Measurements from ENCODE around the gene TRUB2. TPM values are rescaled to one million over a fixed set of nuclear protein-coding genes. Genes with fewer than 3 reads are reported as not detected.
"Not testable (repeated sequence)": the region's sequence is repeated elsewhere in the genome, so short reads cannot be mapped to it uniquely, and the experiment has no call there.

The TRUB2 gene
- total RNA-seq, 1 donor from 2014 or later: 10.2 TPM

DNA sequence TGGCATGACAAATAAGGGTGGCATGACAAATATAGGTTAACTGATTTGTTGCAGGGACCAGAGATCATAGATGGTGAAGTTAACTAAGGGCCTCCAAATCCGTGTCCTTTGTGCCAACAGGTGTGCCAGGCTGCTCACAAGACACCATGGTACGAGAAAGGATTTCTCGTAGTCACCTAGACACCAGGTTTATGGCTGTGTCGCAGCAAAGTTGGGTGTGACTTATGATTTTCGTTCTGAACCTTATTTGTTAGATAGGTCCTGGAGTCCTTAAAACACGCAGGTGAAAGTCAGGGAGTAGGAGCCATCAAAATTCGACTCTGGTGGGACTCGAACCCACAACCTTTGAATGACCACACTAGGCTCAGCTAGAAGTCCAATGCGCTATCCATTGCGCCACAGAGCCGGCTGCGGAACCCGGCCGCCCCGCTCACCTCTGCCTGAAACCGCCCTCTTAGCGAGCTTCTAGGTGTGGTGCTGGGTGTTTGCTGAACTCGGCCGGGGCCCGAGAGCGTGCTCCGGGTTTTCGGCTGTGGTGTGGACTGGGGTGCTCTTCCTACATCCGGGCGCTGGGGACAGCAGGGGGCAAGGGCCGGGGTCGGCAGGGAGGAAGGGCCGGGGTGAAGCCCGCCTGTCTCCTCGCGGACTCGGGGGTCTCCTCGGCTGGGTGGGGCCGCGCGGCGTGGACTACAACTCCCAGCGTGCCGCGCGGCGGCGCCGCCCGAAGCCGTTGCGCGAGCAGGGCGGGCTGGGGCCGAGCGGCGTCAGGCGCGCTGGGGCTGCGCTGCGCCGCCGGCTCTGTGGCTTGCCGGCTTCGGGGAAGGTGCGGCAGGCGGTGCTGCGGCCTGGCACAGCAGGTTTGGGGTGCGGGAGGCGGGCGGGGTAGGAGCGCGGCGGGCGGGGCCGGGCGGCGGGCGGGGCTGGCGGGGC, 17.8 kb upstream of the TRUB2 start, which contains the start of gene SLC27A4:
Gene SLC27A4 (plus strand): TSS at position 767 of the 930 bp plus-strand sequence. CDS start 2,606 bp downstream, outside the sequence.
- intact Hi-C loops (cut with DNase I): loop anchor here (1.0 kb wide), 2 partner anchors 18 to 45 kb away; partner anchors contain the start of genes COQ4 and TRUB2
- H3K27ac ChIP-seq: peak within 1 kb of the TSS; percentile 59 to 74

GRCh38 chr9:128338852-128339614, 16.8 kb upstream of the TRUB2 start:
- H3K27ac ChIP-seq; H3K9me3 ChIP-seq; H3K4me1 ChIP-seq; H3K27me3 ChIP-seq; H3K4me3 ChIP-seq; DNase-seq (ENCODE audit: low spot score in 2 of 2); intact Hi-C loops (cut with DNase I): not testable (repeated sequence)
- peaks cover 15 to 16% of the 10 kb centered on the region in 2 donors for H3K36me3 ChIP-seq

More for the DNA sequence above, 17.8 kb upstream of the TRUB2 start, which contains the start of gene SLC27A4:
- peaks cover 0 to 6% of the 10 kb centered on the region in 2 donors for H3K4me1 ChIP-seq
- H3K27me3 ChIP-seq: no peaks in the 10 kb centered on the region
- H3K4me3 ChIP-seq: peak within 1 kb of the TSS; percentile 83
- peak in 1 of 2 donors; percentile 79 for DNase-seq (ENCODE audit: low spot score in 2 of 2)
- no peaks in the 10 kb centered on the region for H3K9me3 ChIP-seq
- H3K36me3 ChIP-seq: peaks cover 21 to 25% of the 10 kb centered on the region in 2 donors
- TF ChIP-seq, protein P1, sequence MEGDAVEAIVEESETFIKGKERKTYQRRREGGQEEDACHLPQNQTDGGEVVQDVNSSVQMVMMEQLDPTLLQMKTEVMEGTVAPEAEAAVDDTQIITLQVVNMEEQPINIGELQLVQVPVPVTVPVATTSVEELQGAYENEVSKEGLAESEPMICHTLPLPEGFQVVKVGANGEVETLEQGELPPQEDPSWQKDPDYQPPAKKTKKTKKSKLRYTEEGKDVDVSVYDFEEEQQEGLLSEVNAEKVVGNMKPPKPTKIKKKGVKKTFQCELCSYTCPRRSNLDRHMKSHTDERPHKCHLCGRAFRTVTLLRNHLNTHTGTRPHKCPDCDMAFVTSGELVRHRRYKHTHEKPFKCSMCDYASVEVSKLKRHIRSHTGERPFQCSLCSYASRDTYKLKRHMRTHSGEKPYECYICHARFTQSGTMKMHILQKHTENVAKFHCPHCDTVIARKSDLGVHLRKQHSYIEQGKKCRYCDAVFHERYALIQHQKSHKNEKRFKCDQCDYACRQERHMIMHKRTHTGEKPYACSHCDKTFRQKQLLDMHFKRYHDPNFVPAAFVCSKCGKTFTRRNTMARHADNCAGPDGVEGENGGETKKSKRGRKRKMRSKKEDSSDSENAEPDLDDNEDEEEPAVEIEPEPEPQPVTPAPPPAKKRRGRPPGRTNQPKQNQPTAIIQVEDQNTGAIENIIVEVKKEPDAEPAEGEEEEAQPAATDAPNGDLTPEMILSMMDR (IDR thresholded peaks at IDR 0.05): no peak

GRCh38 chr9:128337936-128338335, 15.7 kb upstream of the TRUB2 start:
- H3K9me3 ChIP-seq: no peaks in the 10 kb centered on the region
- TF ChIP-seq, protein P1 (IDR thresholded peaks at IDR 0.05): no peak

GRCh38 chr9:128335914-128336313, 13.7 kb upstream of the TRUB2 start:
- Histone ChIP-seq H3K9me3 (no peaks in the 10 kb centered on the region), H3K4me3 (no peak overlapping the region), H3K36me3 (peaks cover 12 to 21% of the 10 kb centered on the region in 2 donors), H3K4me1 (peaks cover 0 to 4% of the 10 kb centered on the region in 2 donors), H3K27me3 (no peaks in the 10 kb centered on the region), H3K27ac (no peak overlapping the region)
- intact Hi-C loops (cut with DNase I): no loop called here
- TF ChIP-seq, protein P1 (IDR thresholded peaks at IDR 0.05): no peak
- DNase-seq (ENCODE audit: low spot score in 2 of 2): no peak

More at GRCh38 chr9:128337936-128338335, 15.7 kb upstream of the TRUB2 start:
- Histone ChIP-seq H3K4me3 (no peak overlapping the region), H3K4me1 (peaks cover 0 to 6% of the 10 kb centered on the region in 2 donors), H3K36me3 (peaks cover 13% of the 10 kb centered on the region in 2 donors), H3K27me3 (no peaks in the 10 kb centered on the region), H3K27ac (no peak overlapping the region)
- no peak for DNase-seq (ENCODE audit: low spot score in 2 of 2)
- intact Hi-C loops (cut with DNase I): no loop called here

- Histone ChIP-seq H3K27me3 (no peaks in the 10 kb centered on the region), H3K36me3 (peaks cover 12 to 21% of the 10 kb centered on the region in 2 donors), H3K4me1 (peaks cover 0 to 4% of the 10 kb centered on the region in 2 donors), H3K9me3 (no peaks in the 10 kb centered on the region), H3K4me3 (no peak overlapping the region), H3K27ac (no peak overlapping the region)
- TF ChIP-seq, protein P1 (IDR thresholded peaks at IDR 0.05): no peak
- intact Hi-C loops (cut with DNase I): no loop called here
- no peak for DNase-seq (ENCODE audit: low spot score in 2 of 2)
Measured at GRCh38 chr9:128335161-128335560, 12.9 kb upstream of the TRUB2 start.

Data from ascending aorta (tissue), 2 donors.